SIG-M5 treated with dmso at 0.1 percent for 504 hours (cell line): ENCODE data around the gene OSBPL5.

Experiments
- DNase-seq: peaks from one replicate; lab custom pipeline; 2025; ENCODE audit not compliant: unreplicated experiment; lab: John Stamatoyannopoulos, UW

Gene OSBPL5

GRCh38 chr11:3164138-3164551 lies 965 bp downstream of the OSBPL5 start:
- DNase-seq, result peak; percentile 55

DNA sequence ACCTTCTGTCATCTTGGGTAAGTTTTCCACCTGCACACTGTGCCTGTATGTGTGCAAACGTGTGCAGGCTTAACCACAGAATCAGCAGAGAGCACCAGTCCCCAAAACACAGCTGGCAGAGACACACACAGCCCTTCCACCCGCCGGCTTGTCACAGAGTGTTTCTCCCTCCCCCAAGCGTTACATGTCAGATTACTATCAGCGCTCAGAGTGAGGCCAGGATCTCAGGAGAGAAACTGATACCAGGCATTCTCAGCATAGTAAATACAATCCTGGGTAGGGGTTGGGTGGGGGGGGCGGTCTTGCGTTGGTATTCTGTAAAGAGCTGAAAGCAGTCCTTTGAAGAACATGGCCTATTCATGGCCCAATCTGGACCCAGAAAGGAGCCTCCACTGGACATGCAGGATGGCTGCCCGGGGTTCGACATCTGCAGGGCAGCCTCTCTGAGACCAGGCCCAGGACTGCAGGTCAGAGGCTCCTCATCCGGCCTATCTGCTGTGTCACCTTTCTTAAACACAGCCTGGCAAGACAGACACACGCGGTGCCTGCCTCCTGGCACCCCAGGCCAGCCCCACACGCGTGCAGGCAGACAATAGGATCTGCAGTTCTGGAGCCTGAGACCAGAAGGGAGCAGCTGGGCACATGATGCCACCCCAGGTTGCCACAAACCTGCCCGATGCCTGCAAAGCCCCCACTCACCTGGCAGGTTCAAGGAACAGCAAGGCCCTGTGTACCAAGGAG lies 1.7 kb downstream of the OSBPL5 start:
- DNase-seq, result no peak

- DNase-seq, result no peak
Measured at GRCh38 chr11:3162410-3163240, 2.5 kb downstream of the OSBPL5 start.

- no peak for DNase-seq
Measured at GRCh38 chr11:3161720-3162409, 3.2 kb downstream of the OSBPL5 start.

DNA sequence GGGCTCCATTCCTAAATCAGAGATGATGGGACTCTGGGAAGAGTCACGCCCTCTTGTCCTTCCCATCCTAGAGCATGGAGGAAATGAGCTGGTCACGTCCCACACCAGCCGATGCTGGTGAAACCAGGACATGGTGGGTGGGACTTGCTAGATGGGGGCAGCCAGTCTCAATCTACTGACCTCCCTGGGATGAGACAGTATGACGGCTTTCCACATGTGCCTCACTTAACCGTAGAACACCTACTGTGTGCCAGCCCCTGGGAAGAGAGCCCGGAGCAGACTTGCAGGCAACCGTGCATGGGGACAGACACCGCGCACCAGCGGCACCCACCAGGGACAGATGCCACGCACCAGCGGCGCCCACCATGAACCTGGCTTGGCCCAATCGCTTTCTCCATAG lies 3.8 kb downstream of the OSBPL5 start:
- DNase-seq, result no peak

DNA sequence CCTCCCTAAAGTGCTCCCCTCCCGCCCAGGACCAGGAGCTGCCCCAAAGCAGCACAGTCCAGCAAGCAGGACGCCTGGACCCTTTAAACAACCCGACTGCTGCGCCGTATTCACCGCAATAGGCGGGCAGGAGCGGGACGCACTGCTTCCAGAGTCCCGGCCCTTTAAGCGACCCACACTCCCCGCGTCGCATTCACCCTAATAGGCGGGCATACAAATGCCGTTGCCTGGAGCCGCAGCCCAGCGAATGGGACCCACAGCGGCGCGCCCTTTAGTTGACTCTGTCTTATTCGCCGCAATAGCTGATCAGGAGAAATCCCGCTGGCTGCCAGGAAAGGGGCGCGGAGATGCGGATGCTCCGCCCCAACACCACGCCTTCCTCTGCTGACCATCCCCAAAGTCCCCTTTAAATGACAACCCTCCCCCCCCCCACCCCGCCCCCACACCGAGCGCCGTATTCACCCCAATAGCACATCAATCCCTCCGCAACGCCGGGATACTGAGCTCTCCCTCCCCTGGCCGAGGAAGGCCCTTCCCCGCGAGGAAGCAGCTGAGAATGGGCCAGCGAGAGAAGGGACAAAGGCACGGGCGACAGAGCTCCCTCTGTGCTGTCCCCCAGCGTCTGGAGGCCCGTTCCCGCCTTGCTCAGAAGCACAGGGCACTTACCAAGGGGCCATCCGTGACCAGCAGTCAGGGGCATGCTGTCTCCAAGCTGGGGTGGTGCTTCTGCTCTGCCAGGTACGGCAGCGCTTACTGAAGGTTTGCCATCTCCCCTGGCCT lies 4.7 kb downstream of the OSBPL5 start:
- no peak for DNase-seq

- no peak for DNase-seq
Measured at GRCh38 chr11:3159296-3160190, 5.6 kb downstream of the OSBPL5 start.

GRCh38 chr11:3158821-3159220 lies 6.3 kb downstream of the OSBPL5 start:
- no peak for DNase-seq

- DNase-seq, result no peak
Measured at GRCh38 chr11:3158131-3158591, 6.9 kb downstream of the OSBPL5 start.

DNA sequence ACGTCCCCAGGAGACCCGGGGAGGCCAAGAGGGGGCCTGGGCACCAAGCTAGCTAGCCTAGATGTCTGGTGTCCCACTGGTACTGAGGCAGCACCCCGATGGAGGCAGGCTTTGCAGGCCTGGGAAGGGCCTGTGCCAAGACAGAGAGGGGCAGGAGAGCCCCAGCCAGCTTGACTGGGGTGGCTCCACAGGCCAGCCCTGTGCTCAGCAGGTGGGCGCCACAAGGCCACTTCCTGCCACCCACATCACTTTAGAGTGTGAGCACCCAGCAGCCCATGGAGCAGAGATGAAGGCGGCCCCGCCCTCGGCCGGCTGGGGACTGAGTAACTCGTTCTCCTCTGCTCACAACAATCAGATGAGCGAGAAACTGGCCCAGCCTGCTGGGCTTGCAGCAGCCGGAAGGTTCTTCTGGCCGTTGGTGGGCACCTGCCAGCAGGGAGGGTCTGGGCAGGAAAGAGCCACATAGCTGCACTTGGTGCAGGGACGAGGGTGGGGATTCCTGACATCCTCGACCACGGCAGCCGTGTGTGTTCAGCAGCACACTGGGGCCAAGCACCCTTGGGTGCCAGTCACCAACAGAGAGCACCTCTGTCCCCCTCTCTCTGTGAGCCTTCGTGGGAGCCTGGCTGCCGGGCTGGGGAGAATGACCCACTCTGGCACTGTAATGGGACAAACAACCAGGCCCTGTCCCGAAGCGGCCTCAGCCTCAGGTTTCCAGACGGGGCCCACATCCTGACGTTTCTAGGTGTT lies 7.6 kb downstream of the OSBPL5 start:
- no peak for DNase-seq

DNA sequence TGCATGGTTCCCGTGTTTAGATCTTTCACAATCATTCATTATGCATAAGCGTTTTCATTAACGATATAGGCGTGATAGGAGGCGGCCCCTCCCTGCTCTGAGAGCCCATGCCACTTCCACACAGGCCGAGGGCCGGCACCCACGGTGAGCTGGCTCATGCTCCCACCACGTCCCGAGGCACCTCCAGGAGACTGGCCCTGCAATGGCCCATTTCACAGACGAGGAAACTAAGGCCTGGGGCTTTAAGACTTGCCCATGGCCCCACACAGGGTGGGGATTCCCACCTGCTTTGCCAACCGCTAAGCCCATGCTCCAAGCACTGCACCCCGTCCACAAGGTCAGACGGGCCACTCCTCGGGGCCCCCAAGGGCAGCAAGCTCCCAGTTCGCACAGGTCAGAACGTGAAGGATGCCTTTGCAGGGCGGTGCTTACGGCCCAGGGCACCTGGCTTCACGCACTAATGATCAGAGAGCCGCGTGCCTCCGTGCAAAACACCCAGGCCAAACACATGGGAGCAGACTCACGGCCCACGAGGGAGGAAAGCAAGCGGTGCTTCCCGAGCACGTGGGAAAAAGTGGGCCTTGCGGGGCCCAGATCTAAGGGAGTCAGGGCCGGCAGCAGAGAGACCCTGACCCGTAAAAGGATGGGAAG lies 8.3 kb downstream of the OSBPL5 start:
- no peak for DNase-seq

DNA sequence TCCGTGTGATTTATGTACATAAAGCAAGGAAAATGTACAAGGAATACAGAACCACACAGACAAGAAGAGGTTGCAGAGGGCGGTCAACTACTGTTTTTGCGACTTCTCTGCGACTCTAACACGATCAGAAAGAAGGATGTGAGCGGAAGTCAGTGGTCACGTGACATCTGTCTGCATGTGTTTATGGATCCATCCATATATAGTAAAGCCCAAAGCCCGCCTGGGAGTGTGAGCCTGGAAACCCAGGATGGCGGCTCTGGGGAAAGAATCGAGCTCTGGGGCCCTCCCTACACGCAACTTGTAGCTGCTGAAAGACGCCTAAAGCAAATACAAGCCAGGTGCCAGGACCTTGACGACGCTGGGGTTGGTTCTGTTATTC lies 8.8 kb downstream of the OSBPL5 start:
- no peak for DNase-seq

DNA sequence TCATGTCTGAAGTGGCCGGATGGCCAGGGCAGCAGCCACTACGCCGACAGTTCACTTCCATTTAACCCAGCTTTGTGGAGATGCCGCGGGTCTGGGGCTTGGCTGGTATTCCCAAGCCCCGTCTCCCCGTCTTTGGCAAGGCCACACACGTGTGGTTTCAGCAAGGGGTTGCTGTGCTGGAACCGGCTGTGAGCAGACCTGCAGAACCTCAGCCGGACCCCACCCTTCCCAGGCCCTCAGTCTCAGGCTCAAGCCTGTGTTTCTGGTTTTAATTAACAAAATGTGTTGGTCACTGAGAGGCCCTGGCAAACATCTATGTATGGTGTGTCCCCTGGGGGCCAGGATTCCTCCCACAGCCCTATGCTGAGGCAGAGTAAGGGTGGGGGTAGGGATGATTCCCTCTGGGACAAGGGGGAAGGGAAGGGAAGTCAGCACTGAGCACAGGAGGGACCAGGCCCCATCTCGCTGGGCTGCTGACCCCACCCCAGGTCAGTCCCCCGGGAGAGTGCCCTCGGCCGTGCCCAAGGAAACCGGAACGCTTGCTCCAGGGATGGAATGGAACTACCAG lies 9.3 kb downstream of the OSBPL5 start:
- DNase-seq, result no peak

GRCh38 chr11:3155216-3155615 lies 9.9 kb downstream of the OSBPL5 start:
- no peak for DNase-seq

DNA sequence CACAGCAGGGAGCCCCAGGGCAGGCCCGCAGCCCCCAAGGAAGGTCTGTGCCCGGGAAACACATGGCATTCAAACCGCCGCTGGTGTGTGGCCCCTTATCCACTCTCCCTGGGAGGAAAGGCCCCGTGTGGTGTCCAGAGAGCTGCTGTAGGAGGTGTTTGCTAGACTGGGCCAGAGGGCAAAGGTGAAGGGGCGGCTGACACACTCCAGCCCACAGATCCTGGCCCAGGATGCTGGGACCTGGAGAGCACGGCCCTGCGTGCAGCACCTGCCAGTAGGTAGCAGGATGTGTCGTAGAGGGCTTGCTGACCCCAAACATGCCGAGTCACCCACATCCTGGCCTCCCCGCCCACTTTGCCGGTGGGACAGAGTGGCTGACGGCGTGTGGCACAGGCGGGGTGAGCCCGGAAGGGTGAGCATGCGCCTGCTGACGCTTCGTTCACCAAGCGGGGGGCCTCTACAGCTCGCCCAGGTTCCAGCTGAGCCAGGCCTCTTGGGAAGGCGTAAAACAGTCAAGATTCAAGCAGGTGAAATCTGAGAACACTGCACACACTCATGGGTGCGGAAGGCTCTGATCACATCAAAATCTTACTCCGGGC lies 11.0 kb downstream of the OSBPL5 start:
- DNase-seq, result no peak

DNA sequence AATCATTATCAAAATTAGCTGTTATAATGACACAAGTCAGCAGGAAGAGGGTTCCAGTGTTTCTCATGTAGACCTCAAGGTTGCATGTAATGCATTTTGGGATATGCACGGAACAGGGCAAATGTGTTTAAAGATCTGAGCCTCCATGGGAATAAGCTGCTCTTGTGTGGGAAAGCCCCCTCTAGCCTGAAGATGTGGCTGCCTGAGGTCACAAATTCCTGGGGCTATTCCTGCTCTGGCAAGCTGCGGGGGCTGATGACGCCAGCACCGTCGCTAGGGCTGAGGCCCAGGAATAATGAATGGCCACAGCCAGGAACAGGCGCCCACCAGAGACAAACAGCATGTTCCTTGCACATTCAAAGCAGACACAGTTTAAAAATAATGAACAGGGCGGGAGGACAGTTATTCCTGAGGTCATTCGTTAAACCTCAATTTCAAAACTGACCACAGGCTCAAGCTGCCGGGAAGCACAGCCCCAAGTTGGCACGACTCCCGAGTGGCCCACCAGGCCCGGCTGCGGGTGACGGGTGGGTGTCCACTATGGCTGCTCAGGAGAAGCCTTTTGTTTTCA lies 11.7 kb downstream of the OSBPL5 start:
- no peak for DNase-seq

- no peak for DNase-seq
Measured at GRCh38 chr11:3152471-3153110, 12.5 kb downstream of the OSBPL5 start.
